DMS79 (cell line): ENCODE data around the gene WWC1.
"Not testable (repeated sequence)": the region's sequence is repeated elsewhere in the genome, so short reads cannot be mapped to it uniquely, and the experiment has no call there.

Source experiments
- DNase-seq: peaks from one replicate; lab custom pipeline; 2025; lab: John Stamatoyannopoulos, UW

The WWC1 gene

DNA sequence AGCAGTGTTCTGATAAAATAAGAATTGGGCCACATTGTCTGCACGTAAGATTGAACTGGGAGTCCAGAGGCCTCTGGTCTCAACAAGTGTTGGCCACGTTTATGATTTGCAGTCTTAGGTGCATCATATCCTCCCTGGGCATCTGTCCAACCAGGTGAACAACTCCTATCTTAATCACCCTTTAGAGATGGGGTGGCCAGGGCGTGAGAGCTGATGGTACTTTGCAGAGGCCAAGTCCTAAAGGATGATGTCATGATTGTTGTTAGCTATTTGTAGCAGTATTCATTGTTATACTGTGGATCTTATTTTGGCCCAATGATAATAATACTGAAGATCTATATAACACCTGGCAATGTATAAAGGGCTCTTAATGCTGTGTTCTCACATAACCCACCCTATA lies 121.6 kb downstream of the WWC1 start:
- no peak for DNase-seq

GRCh38 chr5:168413596-168413995 lies 122.2 kb downstream of the WWC1 start:
- DNase-seq: no peak

DNA sequence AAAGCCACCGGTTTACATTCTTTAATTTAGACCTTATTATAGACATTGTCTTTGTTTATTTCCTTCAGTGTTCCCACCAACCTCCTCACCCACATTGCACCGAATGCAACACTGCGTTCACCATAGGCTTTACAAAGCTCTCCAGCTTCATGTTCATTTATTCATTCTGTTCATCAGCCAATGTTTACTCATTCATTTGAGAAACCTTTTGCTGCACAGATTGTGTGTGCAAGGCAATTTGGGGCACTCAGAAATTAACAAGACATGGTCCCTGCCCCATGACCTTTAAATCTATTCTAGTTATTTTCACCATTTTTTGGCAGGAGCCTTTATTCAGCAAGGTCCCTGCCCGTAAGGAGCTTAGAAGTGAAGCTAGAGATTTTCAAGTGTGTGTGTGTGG lies 124.0 kb downstream of the WWC1 start:
- DNase-seq: no peak

DNA sequence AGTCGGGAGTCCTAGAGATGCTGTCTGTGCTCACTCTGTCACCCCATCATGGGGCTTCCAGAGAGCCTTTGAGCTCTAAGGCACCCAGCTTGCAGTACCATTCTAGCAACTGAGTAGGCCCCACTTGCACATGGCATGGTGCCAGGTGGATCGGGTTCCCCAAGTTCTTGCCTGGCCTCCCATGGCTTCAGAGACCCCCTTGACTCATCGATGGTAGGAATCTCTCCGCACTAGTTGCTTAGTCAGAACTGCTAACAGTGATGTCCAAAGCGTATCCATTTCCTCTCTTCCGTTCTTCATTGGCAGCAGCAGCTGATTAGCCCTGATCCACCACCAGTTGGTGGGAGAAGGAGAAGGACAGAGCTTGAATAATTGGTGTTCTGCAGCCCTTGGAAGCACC lies 124.5 kb downstream of the WWC1 start:
- no peak for DNase-seq

GRCh38 chr5:168417731-168418429 lies 126.4 kb downstream of the WWC1 start:
- DNase-seq: no peak

- no peak for DNase-seq
These were observed 129.0 kb downstream of the WWC1 start for GRCh38 chr5:168420461-168420860.

DNA sequence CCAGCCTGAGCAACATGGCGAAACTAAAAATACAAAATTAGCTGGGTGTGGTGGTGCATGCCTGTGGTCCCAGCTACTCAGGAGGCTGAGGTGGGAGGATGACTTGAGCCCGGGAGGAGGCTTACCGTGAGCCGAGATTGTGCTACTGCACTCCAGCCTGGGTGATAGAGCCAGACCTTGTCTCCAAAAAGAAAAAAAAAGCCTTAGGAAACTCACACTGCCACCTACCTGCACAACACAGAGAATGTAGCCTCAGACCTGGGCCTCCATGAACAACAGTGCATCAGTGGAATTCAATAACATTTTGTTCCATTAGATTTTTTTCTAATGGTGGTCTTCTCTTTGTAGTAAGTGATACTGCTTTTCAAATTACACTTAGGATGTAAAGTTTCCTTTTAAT lies 131.0 kb downstream of the WWC1 start:
- no peak for DNase-seq

- DNase-seq: no peak
These were observed 132.0 kb downstream of the WWC1 start for GRCh38 chr5:168423478-168423877.

DNA sequence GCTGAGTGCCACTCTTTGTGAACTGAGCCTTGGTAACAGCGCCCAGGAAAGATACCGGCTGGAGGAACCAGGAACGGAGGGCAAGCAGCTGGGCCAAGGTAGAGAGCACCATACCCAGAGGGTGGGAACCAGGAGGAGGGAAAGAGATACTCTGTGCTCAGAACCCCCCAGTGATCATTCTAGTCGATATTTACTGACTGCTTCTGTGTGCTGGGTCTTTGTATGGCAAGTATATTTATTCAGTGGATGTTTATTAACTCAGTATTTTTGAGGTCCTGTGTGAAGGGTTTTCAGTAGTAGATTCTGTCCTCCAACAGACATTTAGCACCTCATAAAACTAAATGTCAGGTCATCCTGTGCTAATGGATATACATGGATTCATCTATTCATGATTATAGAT lies 132.5 kb downstream of the WWC1 start:
- DNase-seq: no peak

- DNase-seq: no peak
These were observed 133.3 kb downstream of the WWC1 start for GRCh38 chr5:168424594-168425323.

DNA sequence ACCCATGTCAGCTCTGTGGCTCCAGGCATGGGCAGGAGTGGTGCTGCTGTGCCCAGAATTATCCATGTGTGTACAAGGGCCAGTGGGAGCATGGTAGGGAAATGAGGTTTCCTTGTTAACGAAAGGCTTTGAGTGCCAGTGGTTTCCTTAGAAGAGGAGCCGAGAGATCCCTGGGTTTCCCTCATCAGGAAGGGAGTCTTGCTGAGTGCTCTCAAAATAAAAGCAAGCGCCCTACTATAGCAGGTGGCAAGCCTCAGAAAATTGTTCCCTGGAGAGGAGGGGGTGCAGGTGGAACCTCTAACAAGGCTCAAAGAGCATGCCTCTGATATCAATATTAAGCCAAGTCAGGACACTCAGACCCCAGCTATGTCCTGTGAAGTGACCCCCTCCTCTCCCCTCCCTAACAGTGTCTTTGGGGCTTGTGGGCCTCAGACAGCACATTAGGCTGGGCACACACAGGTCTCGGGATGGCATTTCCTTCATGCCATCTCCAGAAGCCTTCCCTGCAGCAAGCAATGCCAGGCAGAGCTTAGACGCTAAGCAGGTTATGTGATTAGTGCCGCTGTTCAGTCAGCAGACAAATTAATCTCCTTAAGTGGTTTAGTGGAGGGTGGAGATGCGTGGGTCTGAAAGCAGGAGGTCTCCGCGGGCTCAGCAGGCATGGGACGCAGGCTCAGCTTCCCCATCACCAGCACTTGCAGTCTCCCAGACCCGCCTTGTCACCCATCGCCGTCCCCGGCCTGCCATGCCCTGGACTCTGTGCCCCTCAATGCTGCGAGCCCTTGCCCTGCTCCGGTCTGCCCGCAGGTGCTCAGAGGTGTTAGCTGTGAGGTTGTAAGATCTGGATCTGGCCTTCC lies 134.8 kb downstream of the WWC1 start:
- peak; percentile 67 for DNase-seq

DNA sequence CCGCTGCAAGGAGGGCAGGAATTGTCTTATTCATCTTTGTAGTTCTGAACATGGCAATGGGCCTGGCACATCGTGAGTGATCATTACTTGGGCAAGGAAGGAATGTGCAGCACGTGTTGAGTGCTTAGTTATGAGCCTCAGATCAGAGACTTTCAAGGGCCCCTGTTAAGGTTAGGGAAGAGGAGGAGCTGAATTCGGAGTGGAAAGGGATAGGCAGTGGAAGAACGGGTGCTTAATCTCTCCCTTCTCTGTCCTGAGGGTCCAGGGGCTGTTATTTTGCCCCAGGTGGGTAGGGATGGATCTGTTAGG lies 135.4 kb downstream of the WWC1 start:
- no peak for DNase-seq

GRCh38 chr5:168427224-168427623 lies 135.8 kb downstream of the WWC1 start:
- no peak for DNase-seq

DNA sequence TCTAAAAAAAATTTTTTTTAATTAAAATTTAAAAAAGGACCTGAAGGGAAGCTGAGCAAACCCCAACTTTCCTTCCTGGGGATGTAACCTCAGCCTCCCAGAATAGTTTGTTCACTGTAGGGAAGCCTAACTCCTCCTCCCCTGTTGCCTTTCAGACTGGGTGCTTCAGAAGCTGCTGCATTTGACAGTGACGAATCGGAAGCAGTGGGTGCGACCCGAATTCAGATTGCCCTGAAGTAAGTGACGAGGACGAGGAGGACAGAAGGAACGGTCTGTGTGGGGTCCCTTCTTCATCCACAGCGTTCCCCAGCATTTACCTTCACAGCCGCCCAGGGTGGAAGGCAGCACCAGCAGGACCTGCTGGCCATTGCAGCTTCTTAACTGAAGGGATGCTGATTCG lies 137.1 kb downstream of the WWC1 start:
- DNase-seq: no peak

GRCh38 chr5:168430296-168430695 lies 138.9 kb downstream of the WWC1 start:
- no peak for DNase-seq

GRCh38 chr5:168432903-168433302 lies 141.5 kb downstream of the WWC1 start:
- DNase-seq: no peak

DNA sequence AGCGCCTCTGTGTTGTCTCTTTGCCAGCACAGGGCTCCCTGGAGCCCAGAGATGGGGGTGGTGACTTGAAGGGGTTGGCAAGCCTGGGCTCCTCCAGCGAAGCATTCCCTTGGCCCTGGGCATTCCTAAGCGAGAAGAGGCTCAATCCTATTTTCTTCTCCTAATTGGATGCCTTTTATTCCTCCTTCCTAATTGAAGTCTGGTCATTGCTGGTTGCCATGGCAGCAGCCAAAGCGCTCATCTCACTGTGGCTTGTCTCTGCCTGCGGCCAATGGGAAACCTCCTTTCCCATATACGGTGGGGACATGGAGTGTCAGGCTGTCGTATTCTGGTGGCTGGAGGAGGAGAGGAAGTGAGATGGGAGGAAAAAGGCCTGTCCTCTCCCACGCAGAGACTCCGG lies 142.6 kb downstream of the WWC1 start:
- DNase-seq: no peak

GRCh38 chr5:168434746-168435321 lies 143.4 kb downstream of the WWC1 start:
- DNase-seq: no peak

- DNase-seq: not testable (repeated sequence)
These were observed 143.9 kb downstream of the WWC1 start for GRCh38 chr5:168435340-168435739.

DNA sequence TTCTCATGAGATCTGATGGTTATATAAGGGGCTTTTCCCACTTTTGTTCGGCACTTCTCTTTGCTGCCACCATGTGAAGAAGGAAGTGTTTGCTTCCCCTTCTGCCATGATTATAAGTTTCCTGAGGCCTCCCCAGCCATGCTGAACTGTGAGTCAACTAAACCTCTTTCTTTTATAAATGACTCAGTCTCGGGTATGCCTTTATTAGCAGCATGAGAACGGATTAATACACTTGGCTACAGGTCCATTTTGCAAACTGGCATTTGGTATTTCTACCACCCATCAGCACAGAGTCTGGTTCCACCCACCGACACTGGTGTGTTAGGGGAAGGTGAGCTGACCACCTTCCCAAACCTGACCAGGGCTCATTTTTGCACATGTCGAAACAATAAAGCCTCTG lies 146.9 kb downstream of the WWC1 start:
- DNase-seq: no peak

DNA sequence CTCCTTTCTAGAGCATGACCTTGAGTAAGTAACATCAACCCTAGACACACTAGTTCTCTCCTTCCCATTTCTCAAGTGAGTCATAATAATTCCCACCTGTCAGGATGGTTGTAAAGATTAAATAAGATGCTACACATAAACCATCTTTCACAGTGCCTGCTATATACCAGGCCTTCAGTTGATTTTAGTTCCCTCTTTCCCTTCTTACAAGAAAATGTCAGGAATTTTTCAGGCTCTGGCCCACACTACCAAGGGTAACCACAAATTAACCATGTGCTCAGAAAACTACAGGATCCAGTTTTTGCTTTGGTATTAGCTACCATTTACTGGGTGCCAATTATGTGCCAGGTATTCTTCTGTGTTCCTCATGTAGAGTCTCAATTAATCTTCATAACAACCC lies 152.1 kb downstream of the WWC1 start:
- no peak for DNase-seq

- no peak for DNase-seq
These were observed 152.7 kb downstream of the WWC1 start for GRCh38 chr5:168443950-168444700.
